HFFc6 (cell line): ENCODE results near the gene PAX3. TPM values are rescaled to one million over a fixed set of nuclear protein-coding genes. Genes with fewer than 3 reads are reported as not detected.
"Not testable (repeated sequence)": the region's sequence is repeated elsewhere in the genome, so short reads cannot be mapped to it uniquely, and the experiment has no call there.

Source experiments
- DNase-seq: peaks from one replicate; pipeline ENCODE4 v3.0.0-alpha.2; 2018
- H3K27ac Mint-ChIP-seq: 2 replicates; pipeline ENCODE4 v1.8.0; 2020; ENCODE audit warnings: mild to moderate bottlenecking, mixed read lengths
- H3K27me3 Mint-ChIP-seq: 2 replicates; pipeline ENCODE4 v1.8.0; 2021; ENCODE audit warnings: mild to moderate bottlenecking, moderate library complexity, mixed read lengths; ENCODE audit not compliant: insufficient read depth
- H3K36me3 Mint-ChIP-seq: 2 replicates; pipeline ENCODE4 v1.8.0; 2021; ENCODE audit warnings: low read depth, mixed read lengths
- H3K4me1 Mint-ChIP-seq: 2 replicates; pipeline ENCODE4 v1.8.0; 2020; ENCODE audit warnings: low read depth, mixed read lengths
- H3K4me3 Mint-ChIP-seq: 2 replicates; pipeline ENCODE4 v1.8.0; 2020; ENCODE audit warnings: mild to moderate bottlenecking, moderate library complexity, mixed read lengths
- H3K9me3 Mint-ChIP-seq: 2 replicates; pipeline ENCODE4 v1.8.0; 2020; ENCODE audit warnings: mild to moderate bottlenecking, mixed read lengths
- CTCF ChIP-seq: fragments of 200-600 bp; sonication (generic); IDR thresholded peaks from 2 replicates; pipeline ENCODE4 v1.5.0; 2021; ENCODE audit warnings: antibody characterized with exemption, mild to moderate bottlenecking
- total RNA-seq, 6 experiments: library from RNA; stranded (reverse); fragmentation: NEBNext Ultra II Directional; extraction: Animal tissue kit (Norgen Biotek cat#: 25700); gene quantifications; 2 replicates in 1 of 6; 3 replicates in 5 of 6; pipeline ENCODE4 v1.2.3, GENCODE V29; 2021

PAX3 gene
- total RNA-seq, 6 experiments from 2014 or later = 13.2 to 20.7 (median 16.4) TPM

- H3K36me3 Mint-ChIP-seq = no peaks in the 10 kb centered on the region
- H3K4me1 Mint-ChIP-seq = no peaks in the 10 kb centered on the region
- peaks cover 4% of the 10 kb centered on the region for H3K9me3 Mint-ChIP-seq
- H3K4me3 Mint-ChIP-seq = no peak overlapping the region
- no peak overlapping the region for H3K27ac Mint-ChIP-seq
- no peak for TF ChIP-seq CTCF
- H3K27me3 Mint-ChIP-seq = peaks cover 4% of the 10 kb centered on the region
- DNase-seq = no peak
Measured at GRCh38 chr2:222159221-222159620, 139.6 kb downstream of the PAX3 start.

- H3K27me3 Mint-ChIP-seq, H3K4me1 Mint-ChIP-seq, H3K4me3 Mint-ChIP-seq, H3K9me3 Mint-ChIP-seq, H3K36me3 Mint-ChIP-seq, DNase-seq, H3K27ac Mint-ChIP-seq: not testable (repeated sequence)
Measured at GRCh38 chr2:222155003-222155664, 143.7 kb downstream of the PAX3 start.

Other genes starting within 250 kb of the PAX3 start
- gene SGPP2, start 125.5 kb upstream of the PAX3 start, total RNA-seq = not detected